ENCODE data around the gene PODXL.

Gene PODXL

GRCh38 chr7:131493581-131493980 is 62.8 kb downstream of the PODXL start:
- Histone ChIP-seq H3K36me3 (ENCODE audit: control insufficient read depth, insufficient read depth, low read length) (no peaks in the 10 kb centered on the region), H3K4me3 (replicated peaks; ENCODE audit: low read depth, low read length) (no peak overlapping the region), H3K27me3 (replicated peaks; ENCODE audit: control insufficient read depth, insufficient read depth, low read length) (no peaks in the 10 kb centered on the region)
- no peak for DNase-seq (ENCODE audit: extremely low read depth, insufficient read length)
- TF ChIP-seq CTCF (IDR thresholded peaks at IDR 0.05; ENCODE audit: insufficient read depth, low read length, poor library complexity, severe bottlenecking) = no peak

GRCh38 chr7:131493081-131493480 is 63.3 kb downstream of the PODXL start:
- TF ChIP-seq CTCF (IDR thresholded peaks at IDR 0.05; ENCODE audit: insufficient read depth, low read length, poor library complexity, severe bottlenecking) = no peak
- no peaks in the 10 kb centered on the region for H3K36me3 ChIP-seq (ENCODE audit: control insufficient read depth, insufficient read depth, low read length)
- DNase-seq (ENCODE audit: extremely low read depth, insufficient read length) = no peak
- H3K27me3 ChIP-seq (replicated peaks; ENCODE audit: control insufficient read depth, insufficient read depth, low read length) = no peaks in the 10 kb centered on the region
- H3K4me3 ChIP-seq (replicated peaks; ENCODE audit: low read depth, low read length) = no peak overlapping the region

GRCh38 chr7:131489881-131490280 is 66.5 kb downstream of the PODXL start:
- no peak for DNase-seq (ENCODE audit: extremely low read depth, insufficient read length)
- Histone ChIP-seq H3K36me3 (ENCODE audit: control insufficient read depth, insufficient read depth, low read length) (no peaks in the 10 kb centered on the region), H3K27me3 (replicated peaks; ENCODE audit: control insufficient read depth, insufficient read depth, low read length) (no peaks in the 10 kb centered on the region), H3K4me3 (replicated peaks; ENCODE audit: low read depth, low read length) (no peak overlapping the region)
- TF ChIP-seq CTCF (IDR thresholded peaks at IDR 0.05; ENCODE audit: insufficient read depth, low read length, poor library complexity, severe bottlenecking) = no peak

GRCh38 chr7:131489196-131489595 is 67.2 kb downstream of the PODXL start:
- H3K27me3 ChIP-seq (replicated peaks; ENCODE audit: control insufficient read depth, insufficient read depth, low read length) = no peaks in the 10 kb centered on the region
- TF ChIP-seq CTCF (IDR thresholded peaks at IDR 0.05; ENCODE audit: insufficient read depth, low read length, poor library complexity, severe bottlenecking) = no peak
- DNase-seq (ENCODE audit: extremely low read depth, insufficient read length) = no peak
- no peak overlapping the region for H3K4me3 ChIP-seq (replicated peaks; ENCODE audit: low read depth, low read length)
- H3K36me3 ChIP-seq (ENCODE audit: control insufficient read depth, insufficient read depth, low read length) = no peaks in the 10 kb centered on the region

DNA sequence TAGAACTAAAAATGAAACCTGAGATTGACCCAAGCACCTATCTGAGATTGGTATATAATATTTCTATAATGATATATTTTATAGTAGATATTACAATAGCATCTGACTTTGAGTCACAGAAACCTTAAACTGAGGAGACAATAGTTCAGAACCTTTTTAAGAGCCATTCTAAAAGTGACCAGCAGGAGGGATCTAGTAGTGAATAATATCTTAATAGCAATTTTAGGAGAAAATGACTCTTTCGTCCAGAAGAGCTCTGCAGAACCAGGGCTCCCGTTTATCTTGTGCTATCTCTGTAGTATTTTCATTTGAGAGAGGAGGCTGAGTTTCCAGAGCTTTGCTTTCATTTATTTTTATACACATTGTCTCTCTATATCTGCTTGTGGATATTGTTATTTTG is 68.1 kb downstream of the PODXL start:
- H3K27me3 ChIP-seq (replicated peaks; ENCODE audit: control insufficient read depth, insufficient read depth, low read length) = no peaks in the 10 kb centered on the region
- H3K4me3 ChIP-seq (replicated peaks; ENCODE audit: low read depth, low read length) = no peak overlapping the region
- no peak for DNase-seq (ENCODE audit: extremely low read depth, insufficient read length)
- TF ChIP-seq CTCF (IDR thresholded peaks at IDR 0.05; ENCODE audit: insufficient read depth, low read length, poor library complexity, severe bottlenecking) = peak; percentile 10
- H3K36me3 ChIP-seq (ENCODE audit: control insufficient read depth, insufficient read depth, low read length) = no peaks in the 10 kb centered on the region

DNA sequence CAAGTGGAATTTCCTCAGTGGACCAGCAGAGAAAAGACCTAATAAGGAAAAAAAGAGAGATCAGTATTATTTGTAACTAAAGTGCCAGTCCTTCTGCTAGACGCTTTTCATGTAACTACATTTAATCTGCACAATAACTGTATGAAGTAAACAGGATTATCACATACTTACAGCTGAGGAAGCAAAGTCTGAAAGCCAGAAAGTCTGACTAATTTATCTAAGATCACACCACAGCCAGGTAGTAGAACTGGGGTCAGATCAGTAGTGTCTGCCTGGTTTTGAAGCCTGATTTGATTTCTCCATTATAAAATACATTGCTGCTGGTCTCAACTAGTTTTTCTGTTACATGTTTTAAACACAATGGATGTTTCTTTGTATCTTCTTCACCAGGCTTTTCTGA is 69.2 kb downstream of the PODXL start:
- no peak for DNase-seq (ENCODE audit: extremely low read depth, insufficient read length)
- Histone ChIP-seq H3K27me3 (replicated peaks; ENCODE audit: control insufficient read depth, insufficient read depth, low read length) (no peaks in the 10 kb centered on the region), H3K36me3 (ENCODE audit: control insufficient read depth, insufficient read depth, low read length) (no peaks in the 10 kb centered on the region), H3K4me3 (replicated peaks; ENCODE audit: low read depth, low read length) (no peak overlapping the region)
- no peak for TF ChIP-seq CTCF (IDR thresholded peaks at IDR 0.05; ENCODE audit: insufficient read depth, low read length, poor library complexity, severe bottlenecking)
